Lower lobe of right lung (tissue), 2 donors: ENCODE data around the gene PTPRT. TPM values are rescaled to one million over a fixed set of nuclear protein-coding genes. Genes with fewer than 3 reads are reported as not detected.

Experiments used
- ATAC-seq, 2 donors: fragments of 200-7000 bp; cut with Tn5 transposase; one replicate each; pipeline ENCODE4 v1.9.1; 2020 to 2022; ENCODE audit warnings: mild to moderate bottlenecking in 2 of 2, moderate library complexity in 2 of 2
- DNase-seq: peaks from one replicate; pipeline ENCODE4 v3.0.0-alpha.2; 2020
- H3K27ac ChIP-seq: fragments of 200-600 bp; one replicate; pipeline ENCODE4 v1.8.0; 2022
- H3K27me3 ChIP-seq: fragments of 200-600 bp; one replicate; pipeline ENCODE4 v1.8.0; 2022; ENCODE audit warnings: low read depth
- H3K36me3 ChIP-seq: fragments of 200-600 bp; one replicate; pipeline ENCODE4 v1.8.0; 2022; ENCODE audit warnings: mild to moderate bottlenecking
- H3K4me1 ChIP-seq: fragments of 200-600 bp; one replicate; pipeline ENCODE4 v1.8.0; 2022
- H3K4me3 ChIP-seq: fragments of 200-600 bp; one replicate; pipeline ENCODE4 v1.8.0; 2022; ENCODE audit warnings: mild to moderate bottlenecking
- H3K9me3 ChIP-seq: fragments of 200-600 bp; one replicate; pipeline ENCODE4 v1.8.0; 2022
- intact Hi-C: fragments of 100-400 bp; cut with DNase I; formaldehyde crosslinking; loops from one replicate; pipeline ENCODE4 v1.11.0; 2022
- total RNA-seq: library from RNA; stranded (reverse); fragmentation: NEBNext Ultra II Directional; extraction: Animal tissue kit (Norgen Biotek cat#: 25700); gene quantifications from one replicate; pipeline ENCODE4 v1.2.1, GENCODE V29; 2021
- TF ChIP-seq, protein P1 (sequence below): fragments of 200-600 bp; IDR thresholded peaks from one replicate; pipeline ENCODE4 v1.8.0; 2022; ENCODE audit warnings: antibody characterized with exemption, mild to moderate bottlenecking
- donor health status: DM: no; HTN: yes; CAD: no; lungs with severe emphysema.

Gene PTPRT
- total RNA-seq, 1 donor from 2014 or later, result 8.0 TPM

DNA sequence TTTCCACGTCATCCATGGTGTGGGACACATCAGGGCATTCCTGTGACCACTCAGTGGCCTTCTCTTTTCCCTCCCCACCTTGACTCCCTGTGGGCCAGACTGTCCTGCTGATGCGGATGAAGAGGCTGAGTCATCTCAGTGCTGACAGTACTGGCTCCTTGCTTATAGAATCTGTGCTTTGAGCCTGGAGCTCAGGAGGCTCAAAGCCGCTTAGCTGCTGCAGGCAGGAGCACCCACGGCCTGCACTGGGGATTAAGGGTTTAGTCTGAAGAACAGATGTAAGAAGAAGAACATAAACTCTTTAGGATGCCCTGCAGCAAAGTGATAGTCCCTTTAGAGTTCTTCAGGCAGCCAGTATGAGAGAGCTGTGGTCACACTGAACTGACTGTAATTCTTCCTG lies 929.5 kb downstream of the PTPRT start:
- no peaks in the 10 kb centered on the region for H3K4me1 ChIP-seq
- no peak overlapping the region for H3K4me3 ChIP-seq
- H3K27me3 ChIP-seq, result no peaks in the 10 kb centered on the region
- intact Hi-C loops, result no loop called here
- no peaks in the 10 kb centered on the region for H3K36me3 ChIP-seq
- ATAC-seq (no peak), DNase-seq (no peak)
- TF ChIP-seq, protein P1, sequence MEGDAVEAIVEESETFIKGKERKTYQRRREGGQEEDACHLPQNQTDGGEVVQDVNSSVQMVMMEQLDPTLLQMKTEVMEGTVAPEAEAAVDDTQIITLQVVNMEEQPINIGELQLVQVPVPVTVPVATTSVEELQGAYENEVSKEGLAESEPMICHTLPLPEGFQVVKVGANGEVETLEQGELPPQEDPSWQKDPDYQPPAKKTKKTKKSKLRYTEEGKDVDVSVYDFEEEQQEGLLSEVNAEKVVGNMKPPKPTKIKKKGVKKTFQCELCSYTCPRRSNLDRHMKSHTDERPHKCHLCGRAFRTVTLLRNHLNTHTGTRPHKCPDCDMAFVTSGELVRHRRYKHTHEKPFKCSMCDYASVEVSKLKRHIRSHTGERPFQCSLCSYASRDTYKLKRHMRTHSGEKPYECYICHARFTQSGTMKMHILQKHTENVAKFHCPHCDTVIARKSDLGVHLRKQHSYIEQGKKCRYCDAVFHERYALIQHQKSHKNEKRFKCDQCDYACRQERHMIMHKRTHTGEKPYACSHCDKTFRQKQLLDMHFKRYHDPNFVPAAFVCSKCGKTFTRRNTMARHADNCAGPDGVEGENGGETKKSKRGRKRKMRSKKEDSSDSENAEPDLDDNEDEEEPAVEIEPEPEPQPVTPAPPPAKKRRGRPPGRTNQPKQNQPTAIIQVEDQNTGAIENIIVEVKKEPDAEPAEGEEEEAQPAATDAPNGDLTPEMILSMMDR, result no peak
- no peak overlapping the region for H3K27ac ChIP-seq
- H3K9me3 ChIP-seq, result no peaks in the 10 kb centered on the region

DNA sequence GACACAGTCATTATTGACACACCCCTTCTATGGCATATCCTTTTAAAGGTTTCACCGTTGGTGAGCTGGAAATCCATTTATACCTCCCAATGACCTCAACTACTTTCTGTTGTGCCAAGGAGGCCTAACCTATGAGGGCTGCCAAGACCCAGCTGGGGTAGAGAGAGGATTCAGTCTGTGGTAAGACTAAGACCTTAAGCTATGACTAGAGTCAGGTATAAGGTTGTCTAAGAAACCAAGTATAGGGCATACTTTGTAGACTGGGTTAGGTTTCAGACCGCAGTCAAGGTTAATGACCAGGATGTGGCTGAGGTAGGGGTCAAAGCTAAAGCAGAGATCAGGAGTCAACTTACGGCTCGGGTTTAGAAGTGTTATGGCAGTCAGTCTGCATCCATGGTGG lies 930.3 kb downstream of the PTPRT start:
- ATAC-seq (no peak), DNase-seq (no peak)
- Histone ChIP-seq H3K4me1 (no peaks in the 10 kb centered on the region), H3K9me3 (no peaks in the 10 kb centered on the region), H3K4me3 (no peak overlapping the region), H3K27me3 (no peaks in the 10 kb centered on the region), H3K36me3 (no peaks in the 10 kb centered on the region), H3K27ac (no peak overlapping the region)
- intact Hi-C loops, result no loop called here
- TF ChIP-seq, protein P1, result no peak

DNA sequence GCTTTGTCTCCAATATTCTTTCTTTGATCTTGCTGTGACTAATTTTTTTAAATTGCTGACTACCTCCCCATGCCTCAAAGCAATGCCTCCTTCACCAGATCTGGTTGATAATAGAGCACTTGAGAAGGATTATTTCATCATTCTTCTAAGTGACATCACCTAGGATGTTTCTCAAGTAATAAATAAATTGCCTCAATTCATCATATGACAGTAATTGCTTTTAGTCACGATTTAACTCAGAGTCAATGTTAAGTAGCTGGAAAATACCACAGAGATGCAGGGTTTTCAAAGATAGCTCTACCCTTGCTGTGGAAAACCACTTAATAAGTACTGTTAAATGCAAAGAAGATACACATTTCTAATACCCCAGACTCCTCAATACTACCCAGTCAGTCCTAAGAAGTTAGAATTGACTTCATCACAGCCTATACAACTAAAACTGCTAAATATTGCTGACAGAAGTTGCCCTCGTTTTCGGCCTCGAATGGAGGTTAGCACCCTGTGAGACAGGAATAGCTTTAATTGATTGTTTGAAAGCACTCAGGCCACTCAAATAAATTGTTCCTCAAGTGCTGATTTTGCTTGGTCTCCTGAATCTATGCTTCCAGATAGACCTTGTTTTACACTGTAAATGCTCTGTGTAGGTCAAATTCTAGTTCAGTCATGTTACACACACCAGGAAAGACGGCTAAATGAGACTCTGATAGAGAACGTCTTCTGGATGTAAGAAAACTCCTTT lies 931.0 kb downstream of the PTPRT start:
- no peaks in the 10 kb centered on the region for H3K9me3 ChIP-seq
- no peaks in the 10 kb centered on the region for H3K4me1 ChIP-seq
- ATAC-seq, result no peak
- no peak for DNase-seq
- H3K27ac ChIP-seq, result no peak overlapping the region
- intact Hi-C loops, result no loop called here
- H3K4me3 ChIP-seq, result no peak overlapping the region
- H3K36me3 ChIP-seq, result no peaks in the 10 kb centered on the region
- no peaks in the 10 kb centered on the region for H3K27me3 ChIP-seq
- TF ChIP-seq, protein P1, result no peak

DNA sequence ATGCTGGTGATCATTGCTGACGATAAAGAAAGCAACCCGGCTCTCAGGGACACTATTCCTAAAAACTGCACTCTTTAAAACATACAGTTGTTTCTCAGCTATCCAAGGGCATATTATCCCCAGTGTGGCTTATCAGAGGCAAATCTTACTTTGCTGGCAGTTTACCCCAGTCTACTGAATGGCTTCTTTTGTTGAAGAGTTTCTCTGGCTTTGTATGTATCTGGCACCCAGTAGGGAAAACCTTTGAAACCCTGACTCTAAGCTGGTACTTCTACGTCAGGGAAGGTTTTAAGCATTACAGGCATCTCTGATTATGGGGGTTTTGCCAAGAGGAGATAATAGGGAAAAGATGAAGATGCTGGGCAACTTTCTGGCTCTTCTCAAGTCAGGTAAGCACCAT lies 933.9 kb downstream of the PTPRT start:
- DNase-seq, result no peak

DNA sequence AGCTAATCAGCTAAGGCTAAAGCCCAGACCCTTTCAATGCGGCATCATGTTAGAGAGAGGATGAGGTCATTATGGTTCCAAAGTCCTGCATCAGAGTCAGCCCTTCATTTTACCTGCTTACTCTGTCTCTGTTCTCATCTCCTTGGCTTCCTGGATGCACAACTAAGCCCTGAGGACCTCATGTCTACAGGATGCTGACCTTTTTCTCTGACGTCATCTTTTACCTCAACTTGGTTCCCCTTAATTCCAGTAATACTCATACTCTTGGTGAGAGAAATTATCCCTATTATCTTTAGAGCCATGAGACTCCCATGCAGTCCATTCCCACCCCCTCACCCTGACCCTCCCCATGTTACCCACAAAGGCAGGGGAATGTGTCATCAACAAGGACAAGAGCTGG lies 935.0 kb downstream of the PTPRT start:
- ATAC-seq (no peak), DNase-seq (no peak)
- Histone ChIP-seq H3K9me3 (no peaks in the 10 kb centered on the region), H3K4me3 (no peak overlapping the region), H3K4me1 (no peaks in the 10 kb centered on the region), H3K36me3 (no peaks in the 10 kb centered on the region), H3K27me3 (no peaks in the 10 kb centered on the region), H3K27ac (no peak overlapping the region)
- intact Hi-C loops, result no loop called here
- TF ChIP-seq, protein P1, result no peak

More for the DNA sequence above, 933.9 kb downstream of the PTPRT start:
- Histone ChIP-seq H3K27me3 (no peaks in the 10 kb centered on the region), H3K27ac (no peak overlapping the region), H3K9me3 (no peaks in the 10 kb centered on the region), H3K4me3 (no peak overlapping the region), H3K4me1 (no peaks in the 10 kb centered on the region), H3K36me3 (no peaks in the 10 kb centered on the region)
- intact Hi-C loops, result no loop called here
- TF ChIP-seq, protein P1, result no peak
- ATAC-seq, result no peak
